DOHH2 (cell line): ENCODE measurements around the gene SLC26A6.

ENCODE experiments used
- H3F3A ChIP-seq: fragments of 200-600 bp; sonication (generic), shearing (Covaris generic); 2 replicates; pipeline ENCODE4 v1.6.0; 2016; ENCODE audit warnings: antibody characterized with exemption, mild to moderate bottlenecking; ENCODE audit not compliant: control insufficient read depth, insufficient read depth
- H3K27ac ChIP-seq: fragments of 200-600 bp; sonication (generic); 2 replicates; pipeline ENCODE4 v1.5.1; 2014; ENCODE audit warnings: low read depth, mild to moderate bottlenecking, low read length, moderate library complexity
- H3K27me3 ChIP-seq: fragments of 200-600 bp; sonication (generic); 2 replicates; pipeline ENCODE4 v1.6.1; 2014; ENCODE audit warnings: mild to moderate bottlenecking, low read length, mixed read lengths; ENCODE audit not compliant: control insufficient read depth
- H3K36me3 ChIP-seq: fragments of 200-600 bp; sonication (generic); 2 replicates; pipeline ENCODE4 v1.6.1; 2014; ENCODE audit warnings: mild to moderate bottlenecking, low read length, moderate library complexity, mixed read lengths; ENCODE audit not compliant: control insufficient read depth
- H3K4me1 ChIP-seq: fragments of 200-600 bp; sonication (generic); 2 replicates; pipeline ENCODE4 v1.6.1; 2014; ENCODE audit warnings: mild to moderate bottlenecking, low read length, mixed read lengths; ENCODE audit not compliant: control insufficient read depth
- H3K4me2 ChIP-seq: fragments of 200-600 bp; sonication (generic); 2 replicates; pipeline ENCODE4 v1.6.0; 2014; ENCODE audit warnings: mild to moderate bottlenecking, low read length, moderate library complexity
- H3K4me3 ChIP-seq: fragments of 200-600 bp; sonication (generic); 2 replicates; pipeline ENCODE4 v1.5.1; 2014; ENCODE audit warnings: mild to moderate bottlenecking, low read length, mixed read lengths
- H3K79me2 ChIP-seq: fragments of 200-600 bp; sonication (generic); 2 replicates; pipeline ENCODE4 v1.6.1; 2014; ENCODE audit warnings: mild to moderate bottlenecking, low read length, mixed read lengths; ENCODE audit not compliant: control insufficient read depth
- H3K9me2 ChIP-seq: fragments of 200-600 bp; sonication (generic); replicated peaks from 2 replicates; pipeline ENCODE4 v1.6.1; 2014; ENCODE audit warnings: mild to moderate bottlenecking, low read length, mixed read lengths; ENCODE audit not compliant: control insufficient read depth
- H3K9me3 ChIP-seq: fragments of 200-600 bp; sonication (generic); 2 replicates; pipeline ENCODE4 v1.6.1; 2014; ENCODE audit warnings: antibody characterized with exemption, low read length, mixed read lengths; ENCODE audit not compliant: control insufficient read depth, insufficient read depth
- H4K20me1 ChIP-seq: fragments of 200-600 bp; sonication (generic); 2 replicates; pipeline ENCODE4 v1.6.0; 2014; ENCODE audit warnings: low read depth, mild to moderate bottlenecking, antibody characterized with exemption, low read length, moderate library complexity; ENCODE audit not compliant: control insufficient read depth, insufficient read depth
- EZH2phosphoT487 ChIP-seq: fragments of 200-600 bp; sonication (generic); IDR thresholded peaks from 2 replicates; pipeline ENCODE4 v1.6.1; 2017; ENCODE audit warnings: borderline replicate concordance, mild to moderate bottlenecking, antibody characterized with exemption, low read length, moderate library complexity, mixed read lengths
- TF ChIP-seq, protein P1 (sequence below): fragments of 200-600 bp; sonication (generic); IDR thresholded peaks from one replicate; pipeline ENCODE4 v1.5.1; 2014; ENCODE audit warnings: antibody characterized with exemption, mild to moderate bottlenecking, low read depth, low read length; ENCODE audit not compliant: poor library complexity, severe bottlenecking

SLC26A6 gene

DNA sequence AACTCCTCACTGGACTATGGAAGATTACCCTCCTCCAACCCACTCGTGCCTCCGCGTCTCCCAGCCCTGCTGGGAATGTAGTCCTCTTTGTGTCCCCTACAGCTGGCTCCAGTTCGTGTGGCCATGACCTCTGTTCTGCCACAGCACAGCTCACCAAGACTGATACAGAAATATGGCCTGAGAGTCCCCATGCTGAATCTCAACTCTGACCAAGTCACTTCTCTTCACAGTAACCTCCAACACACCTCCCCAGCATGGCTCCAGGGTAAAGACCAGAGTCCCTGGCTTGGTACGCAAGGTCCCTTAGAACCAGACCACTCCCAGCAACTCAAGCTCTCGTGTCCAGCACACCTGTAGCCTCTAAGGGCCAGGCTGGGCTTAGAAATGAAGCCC, 37.9 kb downstream of the SLC26A6 start:
- Histone ChIP-seq H3F3A (peaks cover 2% of the 10 kb centered on the region; the same call in 1 of the 2 replicates), H3K4me1 (no peaks in the 10 kb centered on the region), H3K4me3 (no peak overlapping the region), H3K79me2 (no peaks in the 10 kb centered on the region), H4K20me1 (peaks cover 6% of the 10 kb centered on the region; the same call in 1 of the 2 replicates), H3K27ac (no peak overlapping the region), H3K36me3 (peaks cover 41% of the 10 kb centered on the region), H3K27me3 (no peaks in the 10 kb centered on the region), H3K9me3 (no peaks in the 10 kb centered on the region), H3K9me2 (no peaks in the 10 kb centered on the region), H3K4me2 (no peak overlapping the region)
- TF ChIP-seq EZH2phosphoT487, result no peak
- TF ChIP-seq, protein P1, sequence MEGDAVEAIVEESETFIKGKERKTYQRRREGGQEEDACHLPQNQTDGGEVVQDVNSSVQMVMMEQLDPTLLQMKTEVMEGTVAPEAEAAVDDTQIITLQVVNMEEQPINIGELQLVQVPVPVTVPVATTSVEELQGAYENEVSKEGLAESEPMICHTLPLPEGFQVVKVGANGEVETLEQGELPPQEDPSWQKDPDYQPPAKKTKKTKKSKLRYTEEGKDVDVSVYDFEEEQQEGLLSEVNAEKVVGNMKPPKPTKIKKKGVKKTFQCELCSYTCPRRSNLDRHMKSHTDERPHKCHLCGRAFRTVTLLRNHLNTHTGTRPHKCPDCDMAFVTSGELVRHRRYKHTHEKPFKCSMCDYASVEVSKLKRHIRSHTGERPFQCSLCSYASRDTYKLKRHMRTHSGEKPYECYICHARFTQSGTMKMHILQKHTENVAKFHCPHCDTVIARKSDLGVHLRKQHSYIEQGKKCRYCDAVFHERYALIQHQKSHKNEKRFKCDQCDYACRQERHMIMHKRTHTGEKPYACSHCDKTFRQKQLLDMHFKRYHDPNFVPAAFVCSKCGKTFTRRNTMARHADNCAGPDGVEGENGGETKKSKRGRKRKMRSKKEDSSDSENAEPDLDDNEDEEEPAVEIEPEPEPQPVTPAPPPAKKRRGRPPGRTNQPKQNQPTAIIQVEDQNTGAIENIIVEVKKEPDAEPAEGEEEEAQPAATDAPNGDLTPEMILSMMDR, result no peak

DNA sequence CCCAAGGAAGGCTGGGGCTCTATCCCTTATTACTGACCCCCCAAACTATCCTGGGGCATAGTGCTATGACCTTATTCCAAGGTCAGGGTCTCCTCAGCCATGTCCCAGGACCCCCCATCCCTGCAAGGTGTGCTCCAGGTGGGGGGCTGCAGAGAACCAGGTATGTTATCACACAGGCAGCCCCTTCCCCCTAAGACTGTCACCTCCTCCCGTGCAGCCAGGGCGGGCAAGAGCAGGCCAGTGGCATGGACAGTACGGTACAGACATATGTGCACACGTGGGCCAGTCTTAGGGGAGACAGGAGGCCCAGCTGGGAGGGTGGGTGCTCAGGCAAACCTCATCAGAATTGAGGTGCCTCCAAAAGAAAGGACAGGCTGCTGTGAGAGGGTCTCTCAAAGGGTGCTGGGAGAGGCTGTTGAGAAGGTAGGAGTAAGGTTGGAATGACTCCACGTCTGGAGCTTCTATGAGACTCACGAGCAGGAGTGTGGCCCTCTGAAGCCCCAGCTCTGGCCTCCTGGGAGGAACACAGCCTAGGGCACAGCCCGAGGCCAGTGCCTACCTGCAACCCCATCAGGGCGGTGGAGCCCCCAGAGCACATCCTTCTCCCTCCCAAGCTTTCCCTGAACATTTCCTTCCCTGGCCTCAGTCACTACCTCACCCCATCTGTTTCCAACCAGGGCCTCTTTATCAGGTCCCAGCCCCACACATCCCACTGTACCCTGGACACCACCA, 38.4 kb downstream of the SLC26A6 start:
- Histone ChIP-seq H3K4me2 (no peak overlapping the region), H3K9me3 (no peaks in the 10 kb centered on the region), H3K4me3 (no peak overlapping the region), H4K20me1 (peaks cover 6% of the 10 kb centered on the region; the same call in 1 of the 2 replicates), H3K27me3 (no peaks in the 10 kb centered on the region), H3K36me3 (peaks cover 41% of the 10 kb centered on the region), H3K79me2 (no peaks in the 10 kb centered on the region), H3F3A (peaks cover 2% of the 10 kb centered on the region; the same call in 1 of the 2 replicates), H3K27ac (no peak overlapping the region), H3K9me2 (no peaks in the 10 kb centered on the region), H3K4me1 (no peaks in the 10 kb centered on the region)
- TF ChIP-seq, protein P1, result no peak
- no peak for TF ChIP-seq EZH2phosphoT487

DNA sequence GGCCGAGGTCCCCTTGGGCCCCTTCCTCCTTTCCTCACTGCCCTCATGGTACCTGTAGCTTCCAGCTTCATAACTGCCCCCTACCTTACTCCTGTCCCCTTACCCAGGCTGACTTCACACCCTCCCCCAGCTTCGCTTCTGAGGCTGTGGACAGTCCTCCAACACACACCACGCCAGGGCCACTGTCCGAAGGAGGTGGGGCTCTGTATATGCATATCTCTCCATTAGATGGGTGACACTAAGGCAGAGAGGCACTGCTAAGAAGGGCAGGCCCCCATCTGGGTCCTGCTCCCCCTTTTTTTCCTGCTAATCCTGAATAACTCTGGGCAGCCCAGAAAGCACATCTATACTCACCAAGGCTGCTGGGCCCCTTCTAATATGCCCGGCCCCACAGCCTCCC, 39.1 kb downstream of the SLC26A6 start:
- H3K4me1 ChIP-seq, result no peaks in the 10 kb centered on the region
- H3K9me2 ChIP-seq, result no peaks in the 10 kb centered on the region

More for the DNA sequence above, 39.1 kb downstream of the SLC26A6 start:
- peaks cover 35% of the 10 kb centered on the region for H3K36me3 ChIP-seq
- H3K27ac ChIP-seq, result no peak overlapping the region
- H3F3A ChIP-seq, result peaks cover 2% of the 10 kb centered on the region; the same call in 1 of the 2 replicates
- no peaks in the 10 kb centered on the region for H3K27me3 ChIP-seq
- no peak overlapping the region for H3K4me2 ChIP-seq
- H3K9me3 ChIP-seq, result no peaks in the 10 kb centered on the region
- no peaks in the 10 kb centered on the region for H3K79me2 ChIP-seq
- peaks cover 6% of the 10 kb centered on the region; the same call in 1 of the 2 replicates for H4K20me1 ChIP-seq
- no peak overlapping the region for H3K4me3 ChIP-seq
- no peak for TF ChIP-seq EZH2phosphoT487
- TF ChIP-seq, protein P1, result no peak
